ENCODE measurements around the gene GNG13.
"Not testable (repeated sequence)": the region's sequence is repeated elsewhere in the genome, so short reads cannot be mapped to it uniquely, and the experiment has no call there.

Gene GNG13

GRCh38 chr16:799948-800833, at the start of gene GNG13:
Gene GNG13 (minus strand): TSS chr16:800734. CDS start chr16:799077, 1,657 bp downstream.
- DNase-seq: no peak

DNA sequence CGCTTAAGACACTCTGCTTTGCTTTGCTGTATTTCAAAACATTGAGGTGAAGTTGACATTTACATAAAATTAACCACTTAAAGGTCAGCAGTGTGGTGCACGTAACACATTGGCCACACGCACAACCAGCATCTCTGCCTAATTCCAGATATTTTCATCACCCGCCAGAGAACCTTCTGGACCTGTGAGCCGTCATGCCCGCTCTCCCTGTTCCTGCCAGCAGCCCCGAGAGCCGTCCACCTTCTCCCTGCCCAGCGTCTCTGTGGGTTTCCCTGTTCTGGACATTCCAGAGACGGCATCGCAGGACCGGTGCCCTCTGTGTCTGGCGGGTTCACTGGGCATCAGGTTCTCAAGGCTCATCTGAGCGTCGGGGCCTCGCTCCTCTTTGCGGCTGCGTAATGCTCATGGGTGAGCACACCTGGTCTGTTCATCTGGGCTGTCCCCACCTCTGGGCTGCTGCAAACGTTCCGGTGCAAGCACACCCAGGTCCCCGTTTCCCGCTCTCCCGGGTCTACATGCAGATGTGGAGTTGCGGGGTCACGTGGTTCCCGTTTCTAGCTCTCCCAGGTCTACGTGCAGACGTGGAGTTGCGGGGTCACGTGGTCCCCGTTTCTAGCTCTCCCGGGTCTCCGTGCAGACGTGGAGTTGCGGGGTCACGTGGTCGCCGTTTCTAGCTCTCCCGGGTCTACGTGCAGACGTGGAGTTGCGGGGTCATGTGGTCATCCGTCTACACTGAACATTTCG, 48.1 kb upstream of the GNG13 start:
- no peak for DNase-seq

DNA sequence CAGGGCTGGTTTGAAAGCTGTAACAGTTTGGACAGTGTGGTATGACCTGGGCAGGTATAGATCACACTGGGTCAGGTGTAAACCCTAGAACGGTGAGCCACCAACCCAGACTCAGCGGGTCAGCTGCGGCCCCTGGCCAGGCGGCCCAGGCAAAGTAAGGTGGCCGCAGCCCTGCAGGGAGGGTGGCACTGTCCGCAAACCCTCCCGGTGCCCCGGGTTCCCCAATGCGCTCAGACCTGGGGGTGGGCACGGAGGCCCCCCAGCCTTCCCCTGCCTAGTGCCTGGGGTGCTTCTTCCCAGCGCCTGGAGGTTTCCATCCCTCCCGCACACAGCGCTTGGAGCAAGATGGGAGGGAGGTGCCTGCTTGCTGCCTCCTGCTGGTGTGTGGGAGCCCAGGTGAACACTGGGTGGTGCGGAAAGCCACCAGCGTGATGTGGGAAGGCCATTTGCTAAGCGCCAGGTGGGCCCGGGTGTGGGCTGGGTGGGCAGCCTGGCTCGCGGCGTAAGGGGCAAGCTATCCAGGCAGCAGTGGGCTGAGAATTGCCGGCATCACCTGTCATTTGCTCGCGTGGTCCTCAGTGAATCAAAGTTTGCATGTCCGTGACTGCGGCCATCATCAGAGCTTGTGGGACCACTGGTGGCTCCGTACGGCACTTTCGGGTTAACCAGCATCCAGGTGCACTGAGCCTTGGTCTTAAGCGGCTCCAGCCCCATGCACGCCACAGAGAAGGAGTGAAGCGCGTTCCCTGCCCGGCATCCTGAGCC, 47.3 kb upstream of the GNG13 start:
- no peak for DNase-seq

- no peak for DNase-seq
Observed at GRCh38 chr16:847151-847550, 46.6 kb upstream of the GNG13 start.

- no peak for DNase-seq
Observed at GRCh38 chr16:845351-845745, 44.8 kb upstream of the GNG13 start.

- DNase-seq: no peak
Observed at GRCh38 chr16:844638-845350, 44.3 kb upstream of the GNG13 start.

- DNase-seq: no peak
Observed at GRCh38 chr16:843771-844170, 43.2 kb upstream of the GNG13 start.

DNA sequence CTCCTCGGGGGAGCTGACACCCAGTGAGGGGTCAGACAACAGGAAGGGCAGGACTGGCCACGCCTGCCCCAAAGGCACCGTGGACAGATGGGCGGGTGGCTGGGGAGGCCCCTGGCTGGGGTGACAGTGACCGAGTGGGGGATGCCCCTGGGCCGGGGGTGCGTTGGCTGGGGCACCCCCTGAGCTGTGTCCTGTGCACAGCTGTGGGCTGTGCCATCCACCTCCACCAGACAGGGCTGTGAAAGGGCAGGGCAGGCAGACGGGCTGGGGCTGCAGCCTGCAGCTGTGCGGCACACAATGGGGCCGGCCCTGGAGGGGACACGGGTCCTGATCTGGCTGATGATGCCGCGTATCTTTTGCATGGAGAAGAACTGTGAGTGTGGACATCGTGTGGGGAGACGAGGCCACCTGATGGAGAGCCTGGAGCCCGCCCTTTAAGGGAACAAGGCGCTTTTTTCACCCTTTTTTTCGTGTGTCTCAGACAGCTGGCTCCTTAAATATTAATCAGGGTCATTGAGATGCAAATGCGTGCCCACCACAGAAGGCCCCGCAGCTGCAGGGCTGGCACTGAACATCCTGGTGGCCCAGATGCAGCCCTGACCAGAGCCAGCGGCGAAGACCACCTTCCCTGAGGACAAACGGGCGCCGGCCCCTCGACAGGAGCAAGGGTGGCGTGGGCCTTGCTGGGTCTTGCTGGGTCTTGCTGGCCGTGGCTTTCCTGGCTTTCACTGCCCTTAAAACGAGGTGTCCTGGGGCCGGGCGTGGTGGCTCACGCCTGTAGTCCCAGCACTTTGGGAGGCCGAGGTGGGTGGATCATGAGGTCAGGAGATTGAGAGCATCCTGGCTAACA, 42.4 kb upstream of the GNG13 start:
- DNase-seq: no peak

- no peak for DNase-seq
Observed at GRCh38 chr16:842061-842476, 41.5 kb upstream of the GNG13 start.

DNA sequence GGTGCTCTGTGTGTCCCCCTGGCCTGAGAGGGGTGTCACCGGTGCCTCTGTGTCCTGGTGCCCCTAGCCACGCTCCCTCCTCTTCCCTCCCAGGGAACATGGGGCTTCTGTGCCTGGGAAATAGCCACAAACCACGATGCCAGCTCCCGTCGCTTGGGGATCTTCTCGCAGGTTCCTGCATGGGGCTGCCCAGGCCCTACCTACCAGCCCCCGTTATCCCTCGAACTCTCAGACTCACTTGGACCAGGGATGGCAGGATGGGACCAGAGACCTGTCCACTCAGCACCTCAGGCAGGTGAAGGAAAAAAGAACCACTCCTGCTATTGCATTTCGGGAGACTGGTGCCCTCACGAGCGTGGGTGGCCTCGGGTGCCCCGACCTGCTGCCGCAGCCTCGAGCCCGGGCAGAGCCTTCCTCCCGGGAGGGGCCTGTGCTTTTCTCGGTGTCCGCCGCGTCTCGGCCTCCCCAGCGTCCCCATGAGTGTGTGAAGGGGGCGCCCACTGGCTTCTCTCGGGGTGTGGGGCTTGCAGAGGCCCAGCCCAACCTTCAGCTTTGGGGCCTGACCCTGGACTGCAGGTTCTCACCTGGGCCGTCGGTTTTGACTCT, 41.0 kb upstream of the GNG13 start:
- no peak for DNase-seq

DNA sequence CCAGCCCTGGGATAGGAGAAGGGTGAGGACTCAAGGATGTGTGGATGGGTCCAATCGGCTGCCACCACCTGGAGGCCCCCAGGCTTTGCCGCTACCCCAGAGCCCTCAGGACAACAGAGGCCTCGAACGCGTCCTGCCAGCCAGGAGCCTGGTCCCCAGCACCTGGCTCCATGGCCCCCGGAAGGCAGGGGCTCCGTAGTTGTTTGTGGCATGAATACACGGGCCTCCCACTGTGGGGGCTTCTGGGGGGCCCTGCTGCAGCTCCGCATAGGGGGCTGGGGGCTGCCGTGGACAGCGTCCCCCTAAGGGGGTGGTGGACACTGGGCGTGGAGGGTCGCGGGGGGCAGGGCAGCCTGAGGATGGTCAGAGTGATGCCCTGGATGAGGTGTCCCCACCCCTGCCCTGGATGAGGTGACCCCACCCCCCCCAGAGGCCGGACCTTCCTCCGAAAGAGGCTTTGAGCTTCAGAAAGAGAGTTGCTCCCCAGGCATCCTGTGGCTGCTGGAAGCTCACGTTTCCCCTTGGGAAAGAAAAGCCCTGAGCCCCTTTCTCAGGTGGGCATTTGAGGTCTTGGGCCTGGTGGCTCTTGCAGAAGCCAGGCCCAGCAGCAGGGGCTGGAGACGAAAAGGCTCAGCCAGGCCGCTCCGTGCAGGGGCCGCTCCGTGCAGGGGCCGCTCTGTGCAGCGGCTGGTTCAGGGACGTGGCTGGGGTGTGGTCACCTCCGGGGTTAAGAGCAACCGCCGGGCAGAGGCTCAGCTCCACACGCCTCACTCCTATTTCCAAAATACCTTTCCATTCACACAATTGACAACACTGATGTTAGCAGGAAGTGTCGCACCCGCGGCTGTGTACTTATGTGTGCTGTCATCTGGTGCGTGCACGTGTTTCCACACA, 40.3 kb upstream of the GNG13 start:
- DNase-seq: no peak

DNA sequence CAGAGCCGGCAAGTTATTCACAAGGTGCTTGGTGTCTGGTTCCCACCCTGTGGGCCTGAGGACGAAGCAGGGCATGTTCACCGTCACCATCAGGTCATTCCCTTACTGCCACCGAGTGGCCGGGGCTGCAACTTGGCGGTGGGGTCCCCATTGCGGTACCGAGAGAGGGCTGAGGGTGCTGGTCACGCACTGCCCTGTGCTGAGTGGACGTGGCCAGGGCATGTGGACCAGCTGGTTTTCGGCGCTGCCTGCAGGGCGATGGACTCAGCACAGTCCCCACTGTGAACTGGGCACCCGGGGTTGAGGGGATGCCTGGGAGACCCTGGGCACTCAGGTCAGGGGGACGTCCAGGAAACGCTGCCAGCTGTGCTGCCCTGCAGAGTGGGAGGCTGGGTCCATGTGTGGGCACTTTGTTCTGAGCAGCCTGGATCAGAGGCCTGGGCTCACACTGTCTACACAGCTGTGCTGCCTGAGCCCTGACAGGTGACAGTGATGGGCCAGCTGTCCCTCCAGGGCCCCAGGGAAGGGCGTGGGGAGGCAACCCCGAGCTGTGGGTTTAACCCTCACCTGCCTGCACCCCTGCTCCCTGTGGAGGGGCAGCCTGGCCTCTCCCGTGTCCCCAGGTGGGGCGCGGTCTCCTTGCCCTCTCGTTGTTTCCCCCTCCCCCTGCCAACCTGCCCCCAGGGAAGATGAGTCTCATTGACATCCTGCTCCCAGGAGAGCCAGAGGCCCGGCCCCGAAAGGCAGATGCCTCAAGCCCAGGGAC, 39.3 kb upstream of the GNG13 start:
- DNase-seq: no peak

DNA sequence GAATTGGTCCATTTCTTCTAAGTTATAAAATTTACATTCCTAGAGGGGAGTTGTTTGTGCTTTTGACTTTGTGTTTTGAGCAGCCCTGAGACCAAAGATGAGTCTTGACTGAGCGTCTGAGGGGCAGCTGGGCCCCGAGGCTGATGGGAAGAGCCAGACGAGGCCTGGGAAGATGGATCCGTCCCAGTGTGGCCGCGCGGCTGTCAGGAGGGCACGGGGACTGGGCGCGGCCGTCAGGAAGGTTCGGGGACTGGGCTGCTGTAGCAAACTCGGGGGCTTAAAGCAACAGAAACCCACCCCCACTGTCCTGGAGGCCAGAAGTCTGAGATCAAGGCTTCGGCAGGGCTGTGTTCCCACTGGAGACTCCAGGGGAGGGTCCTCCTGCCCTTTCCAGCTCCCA, 38.2 kb upstream of the GNG13 start:
- no peak for DNase-seq

GRCh38 chr16:836822-837221, 36.3 kb upstream of the GNG13 start:
- not testable (repeated sequence) for DNase-seq

- no peak for DNase-seq
Observed at GRCh38 chr16:836221-836620, 35.7 kb upstream of the GNG13 start.

DNA sequence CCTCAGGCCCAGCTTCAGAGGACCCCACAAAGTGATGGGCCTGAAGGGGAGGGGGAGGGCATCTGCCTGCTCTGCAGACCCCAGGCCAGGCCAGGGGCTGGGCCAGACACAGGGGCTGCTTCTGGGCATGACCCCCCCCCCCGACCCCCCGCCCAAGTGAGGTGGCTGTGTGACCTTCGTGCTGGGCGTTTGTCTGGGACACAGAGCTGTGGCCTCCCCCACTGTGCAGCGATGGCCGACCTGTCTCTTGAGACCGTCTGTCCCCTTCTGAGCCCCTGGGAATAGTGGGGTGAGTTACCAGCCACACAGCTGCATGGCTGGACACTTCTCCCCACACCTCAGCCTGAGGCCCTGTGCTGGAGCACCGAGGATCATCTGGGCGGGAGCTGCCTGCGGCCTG, 34.8 kb upstream of the GNG13 start:
- DNase-seq: no peak

- no peak for DNase-seq
Observed at GRCh38 chr16:833411-833810, 32.9 kb upstream of the GNG13 start.

- DNase-seq: no peak
Observed at GRCh38 chr16:832652-833336, 32.3 kb upstream of the GNG13 start.
